Measurements from ENCODE around the gene RAB27B.

RAB27B gene

GRCh38 chr18:54938506-54938905, 110.2 kb downstream of the RAB27B start:
- no peak for TF ChIP-seq CTCF (IDR thresholded peaks at IDR 0.05; ENCODE audit: low read depth, low read length)
- no peak for DNase-seq (ENCODE audit: low read depth in 2 of 2)

GRCh38 chr18:54939361-54939917, 111.2 kb downstream of the RAB27B start:
- no peak overlapping the region for H3K4me3 ChIP-seq (replicated peaks in 1 of 2; ENCODE audit: low read depth in 2 of 2, low read length in 2 of 2)
- TF ChIP-seq CTCF (IDR thresholded peaks at IDR 0.05; ENCODE audit: low read depth, low read length), result no peak
- DNase-seq (ENCODE audit: low read depth in 2 of 2), result no peak

More at GRCh38 chr18:54938506-54938905, 110.2 kb downstream of the RAB27B start:
- H3K4me3 ChIP-seq (replicated peaks in 1 of 2; ENCODE audit: low read depth in 2 of 2, low read length in 2 of 2), result no peak overlapping the region

GRCh38 chr18:54942144-54942543, 113.9 kb downstream of the RAB27B start:
- H3K4me3 ChIP-seq (replicated peaks in 1 of 2; ENCODE audit: low read depth in 2 of 2, low read length in 2 of 2), result no peak overlapping the region
- TF ChIP-seq CTCF (IDR thresholded peaks at IDR 0.05; ENCODE audit: low read depth, low read length), result no peak

GRCh38 chr18:54942569-54942968, 114.3 kb downstream of the RAB27B start:
- no peak for DNase-seq (ENCODE audit: low read depth in 2 of 2)
- no peak overlapping the region for H3K4me3 ChIP-seq (replicated peaks in 1 of 2; ENCODE audit: low read depth in 2 of 2, low read length in 2 of 2)
- no peak for TF ChIP-seq CTCF (IDR thresholded peaks at IDR 0.05; ENCODE audit: low read depth, low read length)

More at GRCh38 chr18:54942144-54942543, 113.9 kb downstream of the RAB27B start:
- DNase-seq (ENCODE audit: low read depth in 2 of 2), result no peak

Measured in cardiac fibroblast (primary cell).